Measurements from ENCODE around the gene C19orf44.
"Not testable (repeated sequence)": the region's sequence is repeated elsewhere in the genome, so short reads cannot be mapped to it uniquely, and the experiment has no call there.

C19orf44 gene

GRCh38 chr19:16473875-16474392 is 22.3 kb upstream of the C19orf44 start:
- ChIA-PET CTCF (no interaction called here), POLR2A (no interaction called here)
- DNase-seq (ENCODE audit: extremely low spot score), result no peak
- TF ChIP-seq FOXA1 (IDR thresholded peaks at IDR 0.05) (no peak), SP1 (IDR thresholded peaks at IDR 0.05) (no peak), LEF1 (IDR thresholded peaks at IDR 0.05; ENCODE audit: borderline replicate concordance) (no peak), SUZ12 (IDR thresholded peaks at IDR 0.05) (no peak), HDGF (IDR thresholded peaks at IDR 0.05; ENCODE audit: borderline replicate concordance) (no peak), L3MBTL2 (conservative IDR thresholded peaks at IDR 0.05) (no peak), NFRKB (IDR thresholded peaks at IDR 0.05) (no peak), TARDBP (IDR thresholded peaks at IDR 0.05) (no peak), PKNOX1 (IDR thresholded peaks at IDR 0.05) (no peak), ZNF384 (IDR thresholded peaks at IDR 0.05) (no peak), BHLHE40 (IDR thresholded peaks at IDR 0.05; ENCODE audit: borderline replicate concordance) (no peak), ELF4 (IDR thresholded peaks at IDR 0.05) (no peak)

- no peak for DNase-seq (ENCODE audit: extremely low spot score)
- TF ChIP-seq LEF1 (IDR thresholded peaks at IDR 0.05; ENCODE audit: borderline replicate concordance) (no peak), ELF4 (IDR thresholded peaks at IDR 0.05) (no peak)
- POLR2A ChIA-PET, result no interaction called here
- CTCF ChIA-PET, result no interaction called here
Observed at GRCh38 chr19:16476401-16476800, 19.8 kb upstream of the C19orf44 start.

- ChIA-PET CTCF (no interaction called here), POLR2A (no interaction called here)
- no peak for TF ChIP-seq BHLHE40 (IDR thresholded peaks at IDR 0.05; ENCODE audit: borderline replicate concordance)
- no peak for TF ChIP-seq ARNT (IDR thresholded peaks at IDR 0.05)
- TF ChIP-seq CTBP1 (IDR thresholded peaks at IDR 0.05; ENCODE audit: borderline replicate concordance), result no peak
- no peak for TF ChIP-seq ELF4 (IDR thresholded peaks at IDR 0.05)
- no peak for TF ChIP-seq LEF1 (IDR thresholded peaks at IDR 0.05; ENCODE audit: borderline replicate concordance)
- no peak for TF ChIP-seq PKNOX1 (IDR thresholded peaks at IDR 0.05)
- TF ChIP-seq TARDBP (IDR thresholded peaks at IDR 0.05), result no peak
- TF ChIP-seq SUZ12 (IDR thresholded peaks at IDR 0.05), result no peak
- TF ChIP-seq L3MBTL2 (conservative IDR thresholded peaks at IDR 0.05), result no peak
- no peak for TF ChIP-seq FOXM1 (IDR thresholded peaks at IDR 0.05; ENCODE audit: borderline replicate concordance)
- TF ChIP-seq FOXA1 (IDR thresholded peaks at IDR 0.05), result no peak
- no peak for TF ChIP-seq HDGF (IDR thresholded peaks at IDR 0.05; ENCODE audit: borderline replicate concordance)
- no peak for TF ChIP-seq ZNF384 (IDR thresholded peaks at IDR 0.05)
- no peak for TF ChIP-seq FOXK2 (IDR thresholded peaks at IDR 0.05)
- TF ChIP-seq NFRKB (IDR thresholded peaks at IDR 0.05), result no peak
- DNase-seq (ENCODE audit: extremely low spot score), result no peak
Observed at GRCh38 chr19:16477311-16477710, 18.9 kb upstream of the C19orf44 start.

- CTCF ChIA-PET, result no interaction called here
- TF ChIP-seq NFRKB (IDR thresholded peaks at IDR 0.05) (no peak), SUZ12 (IDR thresholded peaks at IDR 0.05) (no peak)
- POLR2A ChIA-PET, result no interaction called here
- no peak for DNase-seq (ENCODE audit: extremely low spot score)
Observed at GRCh38 chr19:16482745-16483144, 13.4 kb upstream of the C19orf44 start.

- DNase-seq (ENCODE audit: extremely low spot score), result not testable (repeated sequence)
- CTCF ChIA-PET, result interaction anchor here (0.9 kb wide), 1 partner anchor 16 kb away, joined by 5 read pairs; no protein-coding TSS in a partner anchor
- POLR2A ChIA-PET, result interaction anchor here (1.3 kb wide), 1 partner anchor 10 kb away, joined by 5 read pairs; the partner anchor contains the start of genes C19orf44 and CALR3
Observed at GRCh38 chr19:16486476-16486875, 9.7 kb upstream of the C19orf44 start.

- POLR2A ChIA-PET, result interaction anchor here (0.7 to 1.6 kb wide), 13 partner anchors 10 to 578 kb away, joined by 3 to 11 read pairs (median 4); partner anchors contain the start of genes EPS15L1 and SMIM7
- CTCF ChIA-PET, result interaction anchor here (1.3 kb wide), 1 partner anchor 54 kb away, joined by 5 read pairs; no protein-coding TSS in a partner anchor
Observed at GRCh38 chr19:16496613-16496983, 404 bp downstream of the C19orf44 start.

GRCh38 chr19:16497042-16497441 is 848 bp downstream of the C19orf44 start:
- POLR2A ChIA-PET, result interaction anchor here (0.8 to 1.6 kb wide), 9 partner anchors 21 to 578 kb away, joined by 3 to 11 read pairs (median 4); partner anchors contain the start of genes EPS15L1 and SMIM7
- TF ChIP-seq TARDBP (IDR thresholded peaks at IDR 0.05) (no peak), ZNF384 (IDR thresholded peaks at IDR 0.05) (peak; percentile 57; the same call in 1 of the 2 replicates)
- no peak for DNase-seq (ENCODE audit: extremely low spot score)
- CTCF ChIA-PET, result no interaction called here

More at GRCh38 chr19:16496613-16496983, 404 bp downstream of the C19orf44 start:
- TF ChIP-seq ZNF384 (IDR thresholded peaks at IDR 0.05) (no peak), BHLHE40 (IDR thresholded peaks at IDR 0.05; ENCODE audit: borderline replicate concordance) (no peak), FOXK2 (IDR thresholded peaks at IDR 0.05) (no peak), L3MBTL2 (conservative IDR thresholded peaks at IDR 0.05) (no peak; the same call in 1 of the 2 replicates)
- DNase-seq (ENCODE audit: extremely low spot score), result no peak

GRCh38 chr19:16497837-16498236 is 1.6 kb downstream of the C19orf44 start:
- DNase-seq (ENCODE audit: extremely low spot score), result no peak
- ChIA-PET CTCF (no interaction called here), POLR2A (no interaction called here)
- TF ChIP-seq SP1 (IDR thresholded peaks at IDR 0.05) (no peak), BHLHE40 (IDR thresholded peaks at IDR 0.05; ENCODE audit: borderline replicate concordance) (no peak), L3MBTL2 (conservative IDR thresholded peaks at IDR 0.05) (no peak)
